ENCODE measurements around the gene ANKRD40CL.

ANKRD40CL gene

GRCh38 chr17:50785946-50786570, 18.7 kb upstream of the ANKRD40CL start:
- FAIRE-seq (no peak), DNase-seq (ENCODE audit: insufficient read length) (no peak)

GRCh38 chr17:50785126-50785525, 17.8 kb upstream of the ANKRD40CL start:
- TF ChIP-seq POLR2AphosphoS5 (IDR thresholded peaks at IDR 0.05; ENCODE audit: low read depth, low read length) = no peak
- DNase-seq (ENCODE audit: insufficient read length) (no peak), FAIRE-seq (no peak)

More at GRCh38 chr17:50785946-50786570, 18.7 kb upstream of the ANKRD40CL start:
- TF ChIP-seq POLR2AphosphoS5 (IDR thresholded peaks at IDR 0.05; ENCODE audit: low read depth, low read length) (no peak), TAF1 (IDR thresholded peaks at IDR 0.05; ENCODE audit: borderline replicate concordance, low read depth, low read length) (no peak), POLR2A (IDR thresholded peaks at IDR 0.05; ENCODE audit: low read depth, low read length) (no peak)

GRCh38 chr17:50783905-50784304, 16.6 kb upstream of the ANKRD40CL start:
- TF ChIP-seq POLR2AphosphoS5 (IDR thresholded peaks at IDR 0.05; ENCODE audit: low read depth, low read length) (no peak), TAF1 (IDR thresholded peaks at IDR 0.05; ENCODE audit: borderline replicate concordance, low read depth, low read length) (no peak), POLR2A (IDR thresholded peaks at IDR 0.05; ENCODE audit: low read depth, low read length) (no peak)
- no peak for FAIRE-seq
- DNase-seq (ENCODE audit: insufficient read length) = no peak

GRCh38 chr17:50783193-50783660, 15.9 kb upstream of the ANKRD40CL start:
- TF ChIP-seq POLR2A (IDR thresholded peaks at IDR 0.05; ENCODE audit: low read depth, low read length) (no peak), TAF1 (IDR thresholded peaks at IDR 0.05; ENCODE audit: borderline replicate concordance, low read depth, low read length) (no peak), POLR2AphosphoS5 (IDR thresholded peaks at IDR 0.05; ENCODE audit: low read depth, low read length) (no peak)
- peak; percentile 93 for FAIRE-seq

GRCh38 chr17:50781167-50781566, 13.8 kb upstream of the ANKRD40CL start:
- DNase-seq (ENCODE audit: insufficient read length) (no peak), FAIRE-seq (no peak)
- no peak for TF ChIP-seq POLR2A (IDR thresholded peaks at IDR 0.05; ENCODE audit: low read depth, low read length)
- no peak for TF ChIP-seq POLR2AphosphoS5 (IDR thresholded peaks at IDR 0.05; ENCODE audit: low read depth, low read length)
- TF ChIP-seq TAF1 (IDR thresholded peaks at IDR 0.05; ENCODE audit: borderline replicate concordance, low read depth, low read length) = no peak

More at GRCh38 chr17:50783193-50783660, 15.9 kb upstream of the ANKRD40CL start:
- peak; percentile 79 for DNase-seq (ENCODE audit: insufficient read length)

- DNase-seq (ENCODE audit: insufficient read length) (no peak), FAIRE-seq (no peak)
- TF ChIP-seq TAF1 (IDR thresholded peaks at IDR 0.05; ENCODE audit: borderline replicate concordance, low read depth, low read length) (no peak), POLR2AphosphoS5 (IDR thresholded peaks at IDR 0.05; ENCODE audit: low read depth, low read length) (no peak), POLR2A (IDR thresholded peaks at IDR 0.05; ENCODE audit: low read depth, low read length) (no peak)
Measured at GRCh38 chr17:50779747-50780353, 12.5 kb upstream of the ANKRD40CL start.

- no peak for DNase-seq (ENCODE audit: insufficient read length)
- no peak for FAIRE-seq
- TF ChIP-seq POLR2AphosphoS5 (IDR thresholded peaks at IDR 0.05; ENCODE audit: low read depth, low read length) (no peak), TAF1 (IDR thresholded peaks at IDR 0.05; ENCODE audit: borderline replicate concordance, low read depth, low read length) (no peak), POLR2A (IDR thresholded peaks at IDR 0.05; ENCODE audit: low read depth, low read length) (no peak)
Measured at GRCh38 chr17:50778988-50779387, 11.7 kb upstream of the ANKRD40CL start.

- FAIRE-seq (no peak), DNase-seq (ENCODE audit: insufficient read length) (no peak)
- no peak for TF ChIP-seq TAF1 (IDR thresholded peaks at IDR 0.05; ENCODE audit: borderline replicate concordance, low read depth, low read length)
- no peak for TF ChIP-seq POLR2A (IDR thresholded peaks at IDR 0.05; ENCODE audit: low read depth, low read length)
- no peak for TF ChIP-seq POLR2AphosphoS5 (IDR thresholded peaks at IDR 0.05; ENCODE audit: low read depth, low read length)
Measured at GRCh38 chr17:50778471-50778870, 11.2 kb upstream of the ANKRD40CL start.

- no peak for TF ChIP-seq POLR2A (IDR thresholded peaks at IDR 0.05; ENCODE audit: low read depth, low read length)
- no peak for TF ChIP-seq POLR2AphosphoS5 (IDR thresholded peaks at IDR 0.05; ENCODE audit: low read depth, low read length)
- no peak for TF ChIP-seq TAF1 (IDR thresholded peaks at IDR 0.05; ENCODE audit: borderline replicate concordance, low read depth, low read length)
- no peak for FAIRE-seq
- DNase-seq (ENCODE audit: insufficient read length) = no peak
Measured at GRCh38 chr17:50775926-50776325, 8.6 kb upstream of the ANKRD40CL start.

- FAIRE-seq = no peak
- DNase-seq (ENCODE audit: insufficient read length) = no peak
- TF ChIP-seq TAF1 (IDR thresholded peaks at IDR 0.05; ENCODE audit: borderline replicate concordance, low read depth, low read length) = no peak
- TF ChIP-seq POLR2A (IDR thresholded peaks at IDR 0.05; ENCODE audit: low read depth, low read length) = no peak
- TF ChIP-seq POLR2AphosphoS5 (IDR thresholded peaks at IDR 0.05; ENCODE audit: low read depth, low read length) = no peak
Measured at GRCh38 chr17:50774225-50774803, 7.0 kb upstream of the ANKRD40CL start.

- no peak for TF ChIP-seq POLR2A (IDR thresholded peaks at IDR 0.05; ENCODE audit: low read depth, low read length)
- no peak for TF ChIP-seq POLR2AphosphoS5 (IDR thresholded peaks at IDR 0.05; ENCODE audit: low read depth, low read length)
- no peak for TF ChIP-seq TAF1 (IDR thresholded peaks at IDR 0.05; ENCODE audit: borderline replicate concordance, low read depth, low read length)
- DNase-seq (ENCODE audit: insufficient read length) (peak; percentile 33), FAIRE-seq (no peak)
Measured at GRCh38 chr17:50771991-50772785, 4.9 kb upstream of the ANKRD40CL start.
